Mesenchymal stem cell (in vitro differentiated cells and primary cell): ENCODE results near the gene MCEE.

Source experiments
- DNase-seq: peaks from one replicate; pipeline ENCODE4 v3.0.0-alpha.2; 2013
- H2AFZ ChIP-seq: one replicate; pipeline ENCODE4 v1.6.1; 2013; ENCODE audit warnings: low read depth, mild to moderate bottlenecking, control low read depth, inconsistent platforms, low read length, moderate library complexity
- H2AK5ac ChIP-seq: 2 replicates; pipeline ENCODE4 v1.6.1; 2013; ENCODE audit warnings: low read length, moderate library complexity, mild to moderate bottlenecking, inconsistent platforms; ENCODE audit not compliant: severe bottlenecking
- H2BK120ac ChIP-seq: one replicate; pipeline ENCODE4 v1.6.1; 2013; ENCODE audit warnings: low read depth, mild to moderate bottlenecking, inconsistent platforms, low read length, moderate library complexity
- H2BK12ac ChIP-seq, 2 experiments: one replicate each; pipeline ENCODE4 v1.6.1; 2013; ENCODE audit warnings: inconsistent platforms in 2 of 2, low read length in 2 of 2, mild to moderate bottlenecking in 2 of 2, moderate library complexity in 2 of 2, control low read depth in 1 of 2
- H2BK15ac ChIP-seq: one replicate; pipeline ENCODE4 v1.6.1; 2013; ENCODE audit warnings: mild to moderate bottlenecking, low read depth, inconsistent platforms; ENCODE audit not compliant: poor library complexity, severe bottlenecking
- H2BK5ac ChIP-seq: 2 replicates; pipeline ENCODE4 v1.6.1; 2013; ENCODE audit warnings: low read depth, mild to moderate bottlenecking, low read length, control low read depth, inconsistent platforms; ENCODE audit not compliant: poor library complexity, severe bottlenecking
- H3K14ac ChIP-seq, 2 experiments: one replicate each; pipeline ENCODE4 v1.6.1; 2013; ENCODE audit warnings: inconsistent platforms in 2 of 2, low read length in 2 of 2, control low read depth in 1 of 2, mild to moderate bottlenecking in 1 of 2, moderate library complexity in 1 of 2
- H3K18ac ChIP-seq, 2 experiments: one replicate each; pipeline ENCODE4 v1.6.1; 2013; ENCODE audit warnings: inconsistent platforms in 2 of 2, low read length in 2 of 2, control low read depth in 1 of 2, low read depth in 1 of 2, mild to moderate bottlenecking in 1 of 2
- H3K23ac ChIP-seq, 2 experiments: one replicate each; pipeline ENCODE4 v1.6.1; 2013; ENCODE audit warnings: inconsistent platforms in 2 of 2, low read length in 2 of 2, mild to moderate bottlenecking in 2 of 2, moderate library complexity in 2 of 2, control low read depth in 1 of 2
- H3K27ac ChIP-seq: 2 replicates; pipeline ENCODE4 v1.5.1; 2013; ENCODE audit warnings: mild to moderate bottlenecking, moderate library complexity, low read length, control low read depth, inconsistent platforms; ENCODE audit not compliant: poor library complexity, severe bottlenecking
- H3K27me3 ChIP-seq, 2 experiments: 2 replicates each; pipeline versions ENCODE4 v1.6.1 to v1.7.0; 2013; ENCODE audit warnings: low read length in 2 of 2, mild to moderate bottlenecking in 2 of 2, moderate library complexity in 2 of 2, control low read depth in 1 of 2, inconsistent platforms in 1 of 2; ENCODE audit not compliant: control insufficient read depth in 1 of 2, insufficient read depth in 1 of 2
- H3K36me3 ChIP-seq, 2 experiments: 2 replicates each; pipeline versions ENCODE4 v1.6.1 to v1.7.0; 2013; ENCODE audit warnings: low read length in 2 of 2, control low read depth in 1 of 2, inconsistent platforms in 1 of 2, low read depth in 1 of 2, mild to moderate bottlenecking in 1 of 2; ENCODE audit not compliant: insufficient read depth in 2 of 2, control insufficient read depth in 1 of 2
- H3K4ac ChIP-seq, 2 experiments: one replicate each; pipeline ENCODE4 v1.6.1; 2013; ENCODE audit warnings: inconsistent platforms in 2 of 2, low read length in 2 of 2, mild to moderate bottlenecking in 2 of 2, moderate library complexity in 2 of 2, control low read depth in 1 of 2, low read depth in 1 of 2
- H3K4me1 ChIP-seq: 2 replicates; pipeline ENCODE4 v1.6.1; 2013; ENCODE audit warnings: low read depth, low read length, control low read depth; ENCODE audit not compliant: control insufficient read depth, insufficient read depth
- H3K4me2 ChIP-seq: 2 replicates; pipeline ENCODE4 v1.6.1; 2013; ENCODE audit warnings: low read length, mild to moderate bottlenecking, inconsistent platforms; ENCODE audit not compliant: poor library complexity, severe bottlenecking
- H3K4me3 ChIP-seq, 2 experiments: 2 replicates each; pipeline versions ENCODE4 v1.5.1 to v1.7.0; 2013; ENCODE audit warnings: low read length in 2 of 2, mild to moderate bottlenecking in 2 of 2, control low read depth in 1 of 2, low read depth in 1 of 2; ENCODE audit not compliant: insufficient read depth in 1 of 2
- H3K79me1 ChIP-seq: replicated peaks from 2 replicates; pipeline ENCODE4 v1.6.1; 2013; ENCODE audit warnings: mild to moderate bottlenecking, control low read depth, low read length, inconsistent platforms; ENCODE audit not compliant: poor library complexity, severe bottlenecking
- H3K9ac ChIP-seq: 2 replicates; pipeline ENCODE4 v1.7.0; 2013; ENCODE audit warnings: mild to moderate bottlenecking, low read length, moderate library complexity
- H3K9me3 ChIP-seq: 2 replicates; pipeline ENCODE4 v1.7.0; 2013; ENCODE audit warnings: mild to moderate bottlenecking, low read length; ENCODE audit not compliant: control insufficient read depth
- H4K8ac ChIP-seq: one replicate; pipeline ENCODE4 v1.6.1; 2013; ENCODE audit warnings: inconsistent platforms, mild to moderate bottlenecking, low read length, moderate library complexity
- H4K91ac ChIP-seq: one replicate; pipeline ENCODE4 v1.6.1; 2013; ENCODE audit warnings: mild to moderate bottlenecking, low read length, inconsistent platforms
- WGBS: methylation state at CpG from one replicate; pipeline ENCODE4 v1.1.7; 2013; ENCODE audit warnings: mixed read lengths; 5-methylcytosine and 5-hydroxymethylcytosine counted together

MCEE gene

DNA sequence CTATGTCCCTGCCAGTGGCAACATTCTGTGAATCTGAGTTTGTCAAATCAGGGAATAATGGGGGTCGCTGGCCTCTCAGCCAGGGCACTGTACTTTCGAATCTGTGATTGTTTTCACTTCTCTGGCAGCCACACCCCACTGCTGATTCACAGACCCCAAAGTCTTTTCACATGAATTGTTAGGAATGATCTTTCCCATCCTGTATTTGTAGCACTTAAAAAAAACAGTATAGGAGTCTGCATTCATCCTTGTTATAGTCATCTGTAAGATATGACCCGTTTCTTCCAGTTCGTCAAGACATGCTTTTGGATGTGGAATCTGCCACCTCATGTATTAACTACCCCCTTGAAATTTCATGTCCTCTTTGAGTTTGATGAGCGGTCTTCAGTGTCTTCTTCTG is 60.7 kb downstream of the MCEE start:
- peaks cover 32% of the 10 kb centered on the region for H3K79me1 ChIP-seq
- 31% methylated on average over 4 of the region's 5 CpGs for WGBS
- H2BK12ac ChIP-seq, result no peak overlapping the region

GRCh38 chr2:71068218-71069035 is 61.6 kb downstream of the MCEE start, which contains the start of gene NAGK:
Gene NAGK (plus strand): TSS chr2:71068648. CDS start chr2:71068684, 36 bp downstream.
- peak; percentile 95 for DNase-seq
- Histone ChIP-seq H2BK5ac (peak within 1 kb of the TSS; percentile 74), H2AFZ (peak within 1 kb of the TSS; percentile 80), H3K79me1 (peaks cover 23% of the 10 kb centered on the region), H3K9ac (peak within 1 kb of the TSS; percentile 95), H4K8ac (peak within 1 kb of the TSS; percentile 98), H3K4me2 (peak within 1 kb of the TSS; percentile 83), H3K18ac (peak within 1 kb of the TSS; percentile 94 to 99), H3K4ac (peak within 1 kb of the TSS; percentile 92 to 97), H3K4me1 (peaks cover 18% of the 10 kb centered on the region), H3K27ac (peak within 1 kb of the TSS; percentile 94), H2BK15ac (peak within 1 kb of the TSS; percentile 71), H3K23ac (peak within 1 kb of the TSS in 1 of 2 experiments; percentile 98), H4K91ac (peak within 1 kb of the TSS; percentile 95), H2BK120ac (peak within 1 kb of the TSS; percentile 36), H3K36me3 (peaks cover 23 to 28% of the 10 kb centered on the region in 2 experiments), H2BK12ac (peak within 1 kb of the TSS in 1 of 2 experiments; percentile 63), H3K9me3 (no peaks in the 10 kb centered on the region), H3K14ac (peak within 1 kb of the TSS in 1 of 2 experiments; percentile 98), H3K27me3 (peaks cover 6 to 7% of the 10 kb centered on the region in 2 experiments), H2AK5ac (peak within 1 kb of the TSS; percentile 21), H3K4me3 (peak within 1 kb of the TSS; percentile 89 to 95)
- WGBS, result under 1% methylated on average over 62 of the region's 66 CpGs

More for the DNA sequence above, 60.7 kb downstream of the MCEE start:
- H3K4me3 ChIP-seq, result peak overlapping the region; percentile 89 to 95
- peak overlapping the region; percentile 81 for H3K4me2 ChIP-seq
- peak overlapping the region; percentile 95 for H3K9ac ChIP-seq
- H3K27ac ChIP-seq, result no peak overlapping the region
- no peak overlapping the region for H3K23ac ChIP-seq
- peaks cover 18% of the 10 kb centered on the region for H3K4me1 ChIP-seq
- H2BK5ac ChIP-seq, result no peak overlapping the region
- no peak overlapping the region for H4K91ac ChIP-seq
- peaks cover 32 to 38% of the 10 kb centered on the region in 2 experiments for H3K36me3 ChIP-seq
- H2BK15ac ChIP-seq, result no peak overlapping the region
- no peaks in the 10 kb centered on the region for H3K9me3 ChIP-seq
- H3K18ac ChIP-seq, result no peak overlapping the region
- peaks cover 0 to 4% of the 10 kb centered on the region in 2 experiments for H3K27me3 ChIP-seq
- no peak overlapping the region for H4K8ac ChIP-seq
- no peak overlapping the region for H2AK5ac ChIP-seq
- H3K4ac ChIP-seq, result peak overlapping the region in 1 of 2 experiments; percentile 97
- peak overlapping the region in 1 of 2 experiments; percentile 48 for H3K14ac ChIP-seq
- no peak overlapping the region for H2BK120ac ChIP-seq
- no peak overlapping the region for H2AFZ ChIP-seq
- DNase-seq, result peak; percentile 16

- Histone ChIP-seq H3K4me2 (peak overlapping the region; percentile 83), H2BK120ac (no peak overlapping the region), H3K9me3 (no peaks in the 10 kb centered on the region), H3K18ac (peak overlapping the region; percentile 91 to 93), H3K27me3 (peaks cover 10 to 12% of the 10 kb centered on the region in 2 experiments), H2AFZ (peak overlapping the region; percentile 60), H4K91ac (peak overlapping the region; percentile 93), H4K8ac (peak overlapping the region; percentile 98), H2BK5ac (no peak overlapping the region), H3K79me1 (peaks cover 17% of the 10 kb centered on the region), H3K9ac (peak overlapping the region; percentile 95), H2BK12ac (no peak overlapping the region), H3K4me3 (peak overlapping the region; percentile 89 to 95), H2AK5ac (peak overlapping the region; percentile 21), H2BK15ac (peak overlapping the region; percentile 70), H3K4me1 (peaks cover 18% of the 10 kb centered on the region), H3K4ac (peak overlapping the region; percentile 68 to 92), H3K36me3 (peaks cover 16 to 22% of the 10 kb centered on the region in 2 experiments), H3K14ac (peak overlapping the region in 1 of 2 experiments; percentile 81), H3K23ac (no peak overlapping the region), H3K27ac (peak overlapping the region; percentile 61)
- WGBS, result 17% methylated on average over 26 of the region's 26 CpGs
- DNase-seq, result no peak
These were observed 62.3 kb downstream of the MCEE start for GRCh38 chr2:71067567-71068217.

DNA sequence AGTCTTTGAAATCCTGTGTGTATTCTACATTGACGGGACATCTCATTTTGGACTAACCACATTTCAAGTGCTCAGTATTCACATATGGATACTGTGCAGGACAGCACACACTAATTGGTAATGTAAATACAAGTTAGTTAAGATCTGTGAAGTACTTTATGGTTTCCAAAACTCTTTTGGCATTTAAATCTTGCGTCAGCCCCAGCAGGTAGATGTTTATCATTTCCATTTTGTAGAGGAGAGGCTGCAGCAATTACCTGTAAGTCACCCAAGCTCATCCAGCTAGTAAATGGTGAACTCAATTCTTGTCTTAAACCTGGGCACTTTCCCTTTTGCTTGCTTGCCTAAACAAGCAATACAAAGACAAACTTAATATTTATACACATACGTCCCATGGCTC is 63.2 kb downstream of the MCEE start:
- H3K9ac ChIP-seq, result peak overlapping the region; percentile 95
- 96% methylated on average over 2 of the region's 3 CpGs for WGBS
- H3K27me3 ChIP-seq, result peaks cover 10 to 17% of the 10 kb centered on the region in 2 experiments
- no peaks in the 10 kb centered on the region for H3K9me3 ChIP-seq
- H2BK15ac ChIP-seq, result no peak overlapping the region
- H3K27ac ChIP-seq, result no peak overlapping the region
- H2BK120ac ChIP-seq, result no peak overlapping the region
- H4K91ac ChIP-seq, result no peak overlapping the region
- peak overlapping the region in 1 of 2 experiments; percentile 89 for H3K4me3 ChIP-seq
- H2AK5ac ChIP-seq, result no peak overlapping the region
- no peak overlapping the region for H3K23ac ChIP-seq
- peaks cover 12 to 14% of the 10 kb centered on the region in 2 experiments for H3K36me3 ChIP-seq
- no peak for DNase-seq
- no peak overlapping the region for H4K8ac ChIP-seq
- H2AFZ ChIP-seq, result no peak overlapping the region
- no peak overlapping the region for H3K4me2 ChIP-seq
- H3K4ac ChIP-seq, result no peak overlapping the region
- peaks cover 12% of the 10 kb centered on the region for H3K79me1 ChIP-seq
- H3K14ac ChIP-seq, result no peak overlapping the region
- H2BK5ac ChIP-seq, result no peak overlapping the region
- H3K4me1 ChIP-seq, result peaks cover 18% of the 10 kb centered on the region
- no peak overlapping the region for H3K18ac ChIP-seq
- no peak overlapping the region for H2BK12ac ChIP-seq
